Activated naive CD8-positive, alpha-beta T cell (primary cell): ENCODE results near the gene PEAK3.

ENCODE experiments used
- H3K27ac Mint-ChIP-seq: one replicate; pipeline ENCODE4 v1.8.0; 2021; ENCODE audit warnings: mixed read lengths
- H3K27me3 Mint-ChIP-seq: one replicate; pipeline ENCODE4 v1.8.0; 2021; ENCODE audit warnings: mixed read lengths
- H3K36me3 Mint-ChIP-seq: one replicate; pipeline ENCODE4 v1.8.0; 2021; ENCODE audit warnings: mixed read lengths
- H3K4me1 Mint-ChIP-seq: one replicate; pipeline ENCODE4 v1.8.0; 2021; ENCODE audit warnings: low read depth, mixed read lengths
- H3K4me3 Mint-ChIP-seq: one replicate; pipeline ENCODE4 v1.8.0; 2021; ENCODE audit warnings: mild to moderate bottlenecking, mixed read lengths
- H3K9me3 Mint-ChIP-seq: one replicate; pipeline ENCODE4 v1.8.0; 2021; ENCODE audit warnings: low read depth, mixed read lengths

The PEAK3 gene

DNA sequence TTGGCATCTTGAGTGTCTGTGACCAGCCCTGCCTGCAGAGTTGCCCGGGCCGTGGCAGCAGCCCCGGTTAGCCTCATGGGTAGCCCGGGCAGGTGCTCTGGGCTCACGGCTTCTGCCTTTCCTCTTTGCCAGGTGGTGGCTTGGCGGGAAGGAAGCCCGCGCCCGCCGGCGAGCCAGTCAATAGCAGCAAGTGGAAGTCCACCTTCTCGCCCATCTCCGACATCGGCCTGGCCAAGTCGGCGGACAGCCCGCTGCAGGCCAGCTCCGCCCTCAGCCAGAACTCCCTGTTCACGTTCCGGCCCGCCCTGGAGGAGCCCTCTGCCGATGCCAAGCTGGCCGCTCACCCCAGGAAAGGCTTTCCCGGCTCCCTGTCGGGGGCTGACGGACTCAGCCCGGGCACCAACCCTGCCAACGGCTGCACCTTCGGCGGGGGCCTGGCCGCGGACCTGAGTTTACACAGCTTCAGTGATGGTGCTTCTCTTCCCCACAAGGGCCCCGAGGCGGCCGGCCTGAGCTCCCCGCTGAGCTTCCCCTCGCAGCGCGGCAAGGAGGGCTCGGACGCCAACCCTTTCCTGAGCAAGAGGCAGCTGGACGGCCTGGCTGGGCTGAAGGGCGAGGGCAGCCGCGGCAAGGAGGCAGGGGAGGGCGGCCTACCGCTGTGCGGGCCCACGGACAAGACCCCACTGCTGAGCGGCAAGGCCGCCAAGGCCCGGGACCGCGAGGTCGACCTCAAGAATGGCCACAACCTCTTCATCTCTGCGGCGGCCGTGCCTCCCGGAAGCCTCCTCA lies 55.7 kb downstream of the PEAK3 start:
- H3K27me3 Mint-ChIP-seq = no peaks in the 10 kb centered on the region
- H3K27ac Mint-ChIP-seq = no peak overlapping the region
- no peaks in the 10 kb centered on the region for H3K9me3 Mint-ChIP-seq
- H3K4me1 Mint-ChIP-seq = peaks cover 6% of the 10 kb centered on the region
- no peaks in the 10 kb centered on the region for H3K36me3 Mint-ChIP-seq
- H3K4me3 Mint-ChIP-seq = no peak overlapping the region

DNA sequence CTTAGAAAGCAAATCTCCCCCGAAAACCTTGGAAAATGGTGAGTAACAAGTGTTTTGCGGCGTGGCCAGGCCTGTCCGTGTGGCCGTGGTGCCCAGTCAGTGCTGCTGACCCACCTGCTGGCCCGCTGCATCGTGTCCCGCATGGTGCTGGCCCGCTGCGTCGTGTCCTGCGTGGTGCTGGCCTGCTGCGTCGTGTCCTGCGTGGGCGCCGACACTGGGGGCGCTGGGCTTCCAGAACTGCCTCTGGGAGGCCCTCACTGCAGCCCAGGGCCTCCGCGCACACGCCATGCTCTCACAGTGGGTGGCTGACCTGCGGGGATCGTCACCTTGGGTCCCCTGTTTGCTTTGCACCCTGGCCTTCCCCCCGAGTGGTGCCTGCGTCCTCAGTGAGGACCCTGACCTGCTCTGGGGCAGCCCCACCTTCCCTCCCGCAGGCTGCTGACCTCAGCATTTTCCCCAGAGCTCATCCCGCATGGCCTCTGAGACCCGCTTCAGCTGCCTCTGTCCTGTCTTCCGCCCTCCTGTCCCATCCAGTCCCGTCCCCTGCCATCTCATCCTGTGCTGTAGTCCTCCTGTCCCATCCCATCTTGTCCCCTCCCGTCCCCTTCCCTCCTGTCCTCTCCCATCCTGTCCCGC lies 56.4 kb downstream of the PEAK3 start:
- Mint-ChIP-seq H3K4me3 (no peak overlapping the region), H3K4me1 (peaks cover 6% of the 10 kb centered on the region), H3K9me3 (no peaks in the 10 kb centered on the region), H3K27me3 (no peaks in the 10 kb centered on the region), H3K36me3 (no peaks in the 10 kb centered on the region), H3K27ac (no peak overlapping the region)

DNA sequence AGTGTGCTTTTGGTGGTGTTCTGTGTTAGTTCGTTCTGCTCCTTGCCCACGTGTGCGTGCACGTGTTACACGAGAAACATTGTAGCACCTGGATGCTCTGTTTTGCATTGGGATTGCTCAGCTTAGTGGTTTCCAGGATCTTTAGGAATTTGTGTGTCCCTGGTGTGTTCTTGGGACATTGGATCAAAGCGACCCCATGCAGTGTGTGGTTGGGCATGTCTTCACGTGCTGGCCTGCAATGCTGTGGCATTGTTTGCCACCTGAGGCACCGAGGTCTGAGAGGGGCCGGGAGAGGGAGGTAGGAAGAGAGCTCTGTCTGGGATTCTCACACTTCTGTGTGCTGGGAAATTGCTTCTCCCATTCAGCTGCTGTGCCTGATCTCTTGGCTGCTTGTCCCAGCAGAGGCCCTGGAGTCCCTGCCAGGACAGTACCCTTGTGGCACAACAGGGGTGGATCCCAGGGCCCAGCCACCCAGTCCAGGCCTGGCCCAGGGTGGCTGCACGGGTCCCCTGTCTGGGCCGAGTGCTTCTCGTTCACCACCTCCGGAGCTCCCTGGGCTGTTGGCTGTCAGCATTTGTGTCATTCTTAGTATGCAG lies 57.1 kb downstream of the PEAK3 start:
- H3K9me3 Mint-ChIP-seq = no peaks in the 10 kb centered on the region
- no peak overlapping the region for H3K4me3 Mint-ChIP-seq
- no peaks in the 10 kb centered on the region for H3K27me3 Mint-ChIP-seq
- no peaks in the 10 kb centered on the region for H3K36me3 Mint-ChIP-seq
- peaks cover 6% of the 10 kb centered on the region for H3K4me1 Mint-ChIP-seq
- no peak overlapping the region for H3K27ac Mint-ChIP-seq
